Upper lobe of left lung (tissue), 4 donors: ENCODE results near the gene NOTCH4.

ENCODE experiments used
- CTCF ChIP-seq, 6 experiments: fragments of 450-650 bp in 4 of 6; fragments of 200-600 bp in 2 of 6; sonication (generic) in 2 of 6; IDR thresholded peaks; one replicate each; pipeline ENCODE4 v1.5.1; 2016 to 2019; ENCODE audit warnings: antibody characterized with exemption in 6 of 6
- EP300 ChIP-seq, 4 donors: sonication (generic); formaldehyde crosslinking; IDR thresholded peaks; one replicate each; pipeline ENCODE4 v1.5.1; 2017; ENCODE audit warnings: antibody characterized with exemption in 4 of 4, control low read depth in 2 of 4
- POLR2A ChIP-seq, 4 donors: fragments of 450-650 bp; IDR thresholded peaks; one replicate each; pipeline ENCODE4 v1.5.1; 2016 to 2017; ENCODE audit warnings: antibody characterized with exemption in 4 of 4, mild to moderate bottlenecking in 2 of 4
- POLR2AphosphoS5 ChIP-seq, 2 donors: sonication (generic); formaldehyde crosslinking; IDR thresholded peaks; one replicate each; pipeline ENCODE4 v1.5.1; 2017; ENCODE audit warnings: antibody characterized with exemption in 2 of 2

- no peak for TF ChIP-seq POLR2A (IDR thresholded peaks at IDR 0.05)
- no peak for TF ChIP-seq EP300 (IDR thresholded peaks at IDR 0.05)
- TF ChIP-seq CTCF (IDR thresholded peaks at IDR 0.05) = no peak
- no peak for TF ChIP-seq POLR2AphosphoS5 (IDR thresholded peaks at IDR 0.05)
Observed at GRCh38 chr6:32183483-32184083, 40.3 kb downstream of the NOTCH4 start.
